ENCODE measurements around the gene ZFPM1. TPM values are rescaled to one million over a fixed set of nuclear protein-coding genes. Genes with fewer than 3 reads are reported as not detected.

ZFPM1 gene
- total RNA-seq, 6 experiments from 2014 or later = 4.5 to 6.4 (median 5.1) TPM

- no peak for DNase-seq
- no peak for TF ChIP-seq CTCF (IDR thresholded peaks at IDR 0.05)
- no peaks in the 10 kb centered on the region for H3K9me3 Mint-ChIP-seq
- H3K27ac Mint-ChIP-seq = no peak overlapping the region
- 0 out of 2 replicates have a peak, but pooled peaks cover 1% of the 10 kb centered on the region for H3K27me3 Mint-ChIP-seq (ENCODE audit: insufficient read depth)
- H3K36me3 Mint-ChIP-seq (ENCODE audit: low read depth) = peaks cover 10% of the 10 kb centered on the region
- no peak overlapping the region for H3K4me3 Mint-ChIP-seq
- H3K4me1 Mint-ChIP-seq (ENCODE audit: low read depth) = no peaks in the 10 kb centered on the region; the same call in 1 of the 2 replicates
Observed at GRCh38 chr16:88581033-88581432, 128.0 kb downstream of the ZFPM1 start.

- TF ChIP-seq CTCF (IDR thresholded peaks at IDR 0.05) = no peak
- no peak overlapping the region for H3K27ac Mint-ChIP-seq
- no peaks in the 10 kb centered on the region for H3K9me3 Mint-ChIP-seq
- no peak for DNase-seq
- H3K36me3 Mint-ChIP-seq (ENCODE audit: low read depth) = peaks cover 8% of the 10 kb centered on the region
- no peaks in the 10 kb centered on the region; the same call in 1 of the 2 replicates for H3K4me1 Mint-ChIP-seq (ENCODE audit: low read depth)
- no peak overlapping the region for H3K4me3 Mint-ChIP-seq
- 0 out of 2 replicates have a peak, but pooled peaks cover 1% of the 10 kb centered on the region for H3K27me3 Mint-ChIP-seq (ENCODE audit: insufficient read depth)
Observed at GRCh38 chr16:88582912-88583575, 130.0 kb downstream of the ZFPM1 start.

- H3K9me3 Mint-ChIP-seq = no peaks in the 10 kb centered on the region
- peaks cover 11% of the 10 kb centered on the region for H3K36me3 Mint-ChIP-seq (ENCODE audit: low read depth)
- no peak for DNase-seq
- no peak overlapping the region for H3K4me3 Mint-ChIP-seq
- no peak overlapping the region for H3K27ac Mint-ChIP-seq
- peaks cover 1% of the 10 kb centered on the region; the same call in 1 of the 2 replicates for H3K27me3 Mint-ChIP-seq (ENCODE audit: insufficient read depth)
- no peak for TF ChIP-seq CTCF (IDR thresholded peaks at IDR 0.05)
- no peaks in the 10 kb centered on the region; the same call in 1 of the 2 replicates for H3K4me1 Mint-ChIP-seq (ENCODE audit: low read depth)
Observed at GRCh38 chr16:88584676-88585075, 131.6 kb downstream of the ZFPM1 start.

- Mint-ChIP-seq H3K4me1 (ENCODE audit: low read depth) (no peaks in the 10 kb centered on the region; the same call in 1 of the 2 replicates), H3K27ac (no peak overlapping the region), H3K27me3 (ENCODE audit: insufficient read depth) (peaks cover 1% of the 10 kb centered on the region; the same call in 1 of the 2 replicates), H3K9me3 (no peaks in the 10 kb centered on the region), H3K36me3 (ENCODE audit: low read depth) (peaks cover 13% of the 10 kb centered on the region), H3K4me3 (no peak overlapping the region)
- DNase-seq = no peak
- TF ChIP-seq CTCF (IDR thresholded peaks at IDR 0.05) = no peak
Observed at GRCh38 chr16:88585269-88585668, 132.2 kb downstream of the ZFPM1 start.

GRCh38 chr16:88585927-88586581, 133.0 kb downstream of the ZFPM1 start:
- H3K4me3 Mint-ChIP-seq = no peak overlapping the region
- DNase-seq = no peak
- H3K9me3 Mint-ChIP-seq = no peaks in the 10 kb centered on the region
- H3K4me1 Mint-ChIP-seq (ENCODE audit: low read depth) = no peaks in the 10 kb centered on the region; the same call in 1 of the 2 replicates
- TF ChIP-seq CTCF (IDR thresholded peaks at IDR 0.05) = no peak
- peaks cover 1% of the 10 kb centered on the region; the same call in 1 of the 2 replicates for H3K27me3 Mint-ChIP-seq (ENCODE audit: insufficient read depth)
- H3K36me3 Mint-ChIP-seq (ENCODE audit: low read depth) = peaks cover 13% of the 10 kb centered on the region
- H3K27ac Mint-ChIP-seq = no peak overlapping the region

Small RNA genes within 50 kb of the gene (microRNA-seq; reads per million reads assigned to microRNA genes)
- not detected for gene MIR5189

Other genes starting within 250 kb of the ZFPM1 start
- gene ZNF469, start 70.3 kb upstream of the ZFPM1 start, total RNA-seq (2021; fragmentation: NEBNext Ultra II Directional; extraction: Animal tissue kit (Norgen Biotek cat#: 25700)) = 10 to 100 TPM in 3 of 6 experiments, 1 to 10 TPM in 3; 9.4 to 17.5 (median 10.1) TPM
- 10 to 100 TPM; 37.9 to 49.3 (median 42.8) TPM for gene ZC3H18, start 117.1 kb downstream of the ZFPM1 start, total RNA-seq (2021; fragmentation: NEBNext Ultra II Directional; extraction: Animal tissue kit (Norgen Biotek cat#: 25700))
- gene IL17C, start 185.3 kb downstream of the ZFPM1 start, total RNA-seq (2021; fragmentation: NEBNext Ultra II Directional; extraction: Animal tissue kit (Norgen Biotek cat#: 25700)) = not detected
- gene CYBA, start 197.8 kb downstream of the ZFPM1 start, total RNA-seq (2021; fragmentation: NEBNext Ultra II Directional; extraction: Animal tissue kit (Norgen Biotek cat#: 25700)) = 100 to 1,000 TPM in 2 of 6 experiments, 10 to 100 TPM in 4; 29.0 to 228 (median 36.9) TPM
- 10 to 100 TPM; 21.1 to 28.0 (median 24.0) TPM for gene MVD, start 209.8 kb downstream of the ZFPM1 start, total RNA-seq (2021; fragmentation: NEBNext Ultra II Directional; extraction: Animal tissue kit (Norgen Biotek cat#: 25700))
- not detected for gene SNAI3, start 233.2 kb downstream of the ZFPM1 start, total RNA-seq (2021; fragmentation: NEBNext Ultra II Directional; extraction: Animal tissue kit (Norgen Biotek cat#: 25700))